Trophoblast cell (in vitro differentiated cells and primary cell): Measurements from ENCODE around the gene SLC9B1.

Experiments used
- DNase-seq, 2 donors: peaks; one replicate each; pipeline ENCODE4 v3.0.0-alpha.2; 2016
- H2AFZ ChIP-seq: 2 replicates; pipeline ENCODE4 v1.6.1; 2013; ENCODE audit warnings: low read length, moderate library complexity, mild to moderate bottlenecking; ENCODE audit not compliant: insufficient read depth, poor library complexity
- H2AK5ac ChIP-seq: 2 replicates; pipeline ENCODE4 v1.6.1; 2013; ENCODE audit warnings: mild to moderate bottlenecking, low read length
- H2BK120ac ChIP-seq: 2 replicates; pipeline ENCODE4 v1.6.1; 2013; ENCODE audit warnings: low read length, mild to moderate bottlenecking, moderate library complexity; ENCODE audit not compliant: insufficient read depth, poor library complexity
- H2BK12ac ChIP-seq: 2 replicates; pipeline ENCODE4 v1.6.1; 2013; ENCODE audit warnings: mild to moderate bottlenecking, low read length, moderate library complexity
- H2BK5ac ChIP-seq: 2 replicates; pipeline ENCODE4 v1.6.1; 2013; ENCODE audit warnings: low read length, low read depth, moderate library complexity, mild to moderate bottlenecking; ENCODE audit not compliant: poor library complexity
- H3K14ac ChIP-seq: 2 replicates; pipeline ENCODE4 v1.6.1; 2013; ENCODE audit warnings: mild to moderate bottlenecking, low read length
- H3K18ac ChIP-seq: 2 replicates; pipeline ENCODE4 v1.6.1; 2013; ENCODE audit warnings: mild to moderate bottlenecking, low read length
- H3K23ac ChIP-seq: 2 replicates; pipeline ENCODE4 v1.6.1; 2013; ENCODE audit warnings: low read length
- H3K27ac ChIP-seq: 2 replicates; pipeline ENCODE4 v1.5.1; 2013; ENCODE audit warnings: low read depth, mild to moderate bottlenecking, inconsistent platforms, low read length, moderate library complexity
- H3K27me3 ChIP-seq: 2 replicates; pipeline ENCODE4 v1.6.1; 2013; ENCODE audit warnings: inconsistent platforms, mild to moderate bottlenecking, low read length, moderate library complexity; ENCODE audit not compliant: insufficient read depth
- H3K36me3 ChIP-seq, 2 experiments: 1 replicate in 1 of 2; 2 replicates in 1 of 2; pipeline ENCODE4 v1.6.1; 2013; ENCODE audit warnings: low read length in 2 of 2, mild to moderate bottlenecking in 2 of 2, moderate library complexity in 1 of 2; ENCODE audit not compliant: insufficient read depth in 2 of 2, control insufficient read depth in 1 of 2
- H3K4ac ChIP-seq: 2 replicates; pipeline ENCODE4 v1.6.1; 2013; ENCODE audit warnings: low read depth, mild to moderate bottlenecking, low read length, moderate library complexity
- H3K4me1 ChIP-seq, 2 experiments: 1 replicate in 1 of 2; 2 replicates in 1 of 2; pipeline ENCODE4 v1.6.1; 2013; ENCODE audit warnings: low read length in 2 of 2, mild to moderate bottlenecking in 2 of 2, moderate library complexity in 1 of 2; ENCODE audit not compliant: insufficient read depth in 2 of 2, control insufficient read depth in 1 of 2
- H3K4me2 ChIP-seq: 2 replicates; pipeline ENCODE4 v1.6.1; 2013; ENCODE audit warnings: inconsistent platforms, mild to moderate bottlenecking, low read length, moderate library complexity
- H3K4me3 ChIP-seq: 2 replicates; pipeline ENCODE4 v1.5.1; 2013; ENCODE audit warnings: mild to moderate bottlenecking, low read depth, low read length, inconsistent platforms
- H3K79me1 ChIP-seq: one replicate; pipeline ENCODE4 v1.6.1; 2013; ENCODE audit warnings: low read length
- H3K79me2 ChIP-seq: 2 replicates; pipeline ENCODE4 v1.6.1; 2013; ENCODE audit warnings: low read length, mild to moderate bottlenecking; ENCODE audit not compliant: control insufficient read depth, insufficient read depth, poor library complexity
- H3K9ac ChIP-seq: 2 replicates; pipeline ENCODE4 v1.6.1; 2013; ENCODE audit warnings: mild to moderate bottlenecking, low read length
- H3K9me3 ChIP-seq: 2 replicates; pipeline ENCODE4 v1.6.1; 2013; ENCODE audit warnings: low read depth, mild to moderate bottlenecking, control low read depth, inconsistent platforms, low read length; ENCODE audit not compliant: insufficient read depth
- H4K12ac ChIP-seq: 2 replicates; pipeline ENCODE4 v1.6.1; 2013; ENCODE audit warnings: low read depth, mild to moderate bottlenecking, low read length, moderate library complexity
- H4K8ac ChIP-seq: 2 replicates; pipeline ENCODE4 v1.6.1; 2013; ENCODE audit warnings: low read depth, mild to moderate bottlenecking, low read length, moderate library complexity
- H4K91ac ChIP-seq: one replicate; pipeline ENCODE4 v1.6.1; 2013; ENCODE audit warnings: low read depth, mild to moderate bottlenecking, low read length, moderate library complexity
- WGBS: extraction: QIAGEN DNeasy Blood & Tissue Kit; methylation state at CpG from one replicate; pipeline ENCODE4 v1.1.7; 2013; ENCODE audit warnings: missing lambda C conversion rate; ENCODE audit not compliant: insufficient read length, insufficient coverage; ENCODE audit errors: extremely low coverage; 5-methylcytosine and 5-hydroxymethylcytosine counted together

The SLC9B1 gene

GRCh38 chr4:103054030-103054429 lies 34.5 kb upstream of the SLC9B1 start:
- H3K27ac ChIP-seq, result no peak overlapping the region
- no peaks in the 10 kb centered on the region for H3K4me1 ChIP-seq
- no peak overlapping the region for H4K8ac ChIP-seq
- no peak overlapping the region for H3K18ac ChIP-seq
- no peak overlapping the region for H3K4me2 ChIP-seq
- no peaks in the 10 kb centered on the region for H3K9me3 ChIP-seq
- H3K23ac ChIP-seq, result no peak overlapping the region
- H4K12ac ChIP-seq, result no peak overlapping the region
- no peaks in the 10 kb centered on the region for H3K79me1 ChIP-seq
- H3K27me3 ChIP-seq, result no peaks in the 10 kb centered on the region
- H3K36me3 ChIP-seq, result no peaks in the 10 kb centered on the region
- H3K4me3 ChIP-seq, result no peak overlapping the region
- H4K91ac ChIP-seq, result no peak overlapping the region
- H3K4ac ChIP-seq, result no peak overlapping the region
- H2BK120ac ChIP-seq, result no peak overlapping the region
- no peak overlapping the region for H3K14ac ChIP-seq
- H2BK5ac ChIP-seq, result no peak overlapping the region
- H2AK5ac ChIP-seq, result no peak overlapping the region
- H2AFZ ChIP-seq, result no peak overlapping the region
- no peak overlapping the region for H3K9ac ChIP-seq
- WGBS, result no CpG with 5 or more reads among the region's 3 CpGs
- no peak for DNase-seq
- no peaks in the 10 kb centered on the region for H3K79me2 ChIP-seq
- no peak overlapping the region for H2BK12ac ChIP-seq

- H3K27me3 ChIP-seq, result no peaks in the 10 kb centered on the region
- H3K4me3 ChIP-seq, result no peak overlapping the region
- H3K4me1 ChIP-seq, result no peaks in the 10 kb centered on the region
- H3K36me3 ChIP-seq, result no peaks in the 10 kb centered on the region
- H3K18ac ChIP-seq, result no peak overlapping the region
- H2AK5ac ChIP-seq, result no peak overlapping the region
- no peak overlapping the region for H2BK5ac ChIP-seq
- WGBS, result no CpG with 5 or more reads among the region's 3 CpGs
- no peaks in the 10 kb centered on the region for H3K79me1 ChIP-seq
- H3K23ac ChIP-seq, result no peak overlapping the region
- H3K79me2 ChIP-seq, result no peaks in the 10 kb centered on the region
- H4K12ac ChIP-seq, result no peak overlapping the region
- no peak overlapping the region for H4K91ac ChIP-seq
- no peak overlapping the region for H3K27ac ChIP-seq
- no peak overlapping the region for H2BK12ac ChIP-seq
- no peak overlapping the region for H3K9ac ChIP-seq
- no peak overlapping the region for H3K4ac ChIP-seq
- no peak overlapping the region for H3K14ac ChIP-seq
- no peak overlapping the region for H4K8ac ChIP-seq
- no peak overlapping the region for H3K4me2 ChIP-seq
- no peak overlapping the region for H2BK120ac ChIP-seq
- no peak for DNase-seq
- H2AFZ ChIP-seq, result no peak overlapping the region
- H3K9me3 ChIP-seq, result no peaks in the 10 kb centered on the region
Measured at GRCh38 chr4:103052779-103053178, 33.3 kb upstream of the SLC9B1 start.

GRCh38 chr4:103052145-103052544 lies 32.6 kb upstream of the SLC9B1 start:
- Histone ChIP-seq H3K4me3 (no peak overlapping the region), H3K9me3 (no peaks in the 10 kb centered on the region), H3K14ac (no peak overlapping the region), H3K4me2 (no peak overlapping the region), H4K8ac (no peak overlapping the region), H2BK120ac (no peak overlapping the region), H3K27ac (no peak overlapping the region), H3K4ac (no peak overlapping the region), H3K36me3 (no peaks in the 10 kb centered on the region), H3K79me2 (no peaks in the 10 kb centered on the region), H3K79me1 (no peaks in the 10 kb centered on the region), H3K18ac (no peak overlapping the region), H3K9ac (no peak overlapping the region), H3K27me3 (no peaks in the 10 kb centered on the region), H4K91ac (no peak overlapping the region), H2AK5ac (no peak overlapping the region), H4K12ac (no peak overlapping the region), H3K4me1 (no peaks in the 10 kb centered on the region), H3K23ac (no peak overlapping the region), H2BK5ac (no peak overlapping the region), H2BK12ac (no peak overlapping the region), H2AFZ (no peak overlapping the region)
- WGBS, result no CpG with 5 or more reads among the region's 3 CpGs
- no peak for DNase-seq

- H3K4ac ChIP-seq, result no peak overlapping the region
- H3K79me2 ChIP-seq, result no peaks in the 10 kb centered on the region
- no peak overlapping the region for H4K8ac ChIP-seq
- no peak overlapping the region for H3K23ac ChIP-seq
- H2AFZ ChIP-seq, result no peak overlapping the region
- H3K14ac ChIP-seq, result no peak overlapping the region
- H3K4me2 ChIP-seq, result no peak overlapping the region
- no peaks in the 10 kb centered on the region for H3K4me1 ChIP-seq
- H4K91ac ChIP-seq, result no peak overlapping the region
- no peak overlapping the region for H2BK120ac ChIP-seq
- WGBS, result no CpG with 5 or more reads among the region's 2 CpGs
- H3K27me3 ChIP-seq, result no peaks in the 10 kb centered on the region
- no peak overlapping the region for H4K12ac ChIP-seq
- H3K9ac ChIP-seq, result no peak overlapping the region
- no peaks in the 10 kb centered on the region for H3K79me1 ChIP-seq
- no peaks in the 10 kb centered on the region for H3K9me3 ChIP-seq
- no peak overlapping the region for H2BK12ac ChIP-seq
- H3K27ac ChIP-seq, result no peak overlapping the region
- H2BK5ac ChIP-seq, result no peak overlapping the region
- H3K4me3 ChIP-seq, result no peak overlapping the region
- no peak for DNase-seq
- no peak overlapping the region for H2AK5ac ChIP-seq
- no peak overlapping the region for H3K18ac ChIP-seq
- no peaks in the 10 kb centered on the region for H3K36me3 ChIP-seq
Measured at GRCh38 chr4:103050736-103051436, 31.4 kb upstream of the SLC9B1 start.
